ENCODE measurements around the gene EFCAB7.

GRCh38 chr1:63548877-63549276 is 25.6 kb downstream of the EFCAB7 start:
- no peak for TF ChIP-seq CTCF (conservative IDR thresholded peaks at IDR 0.05; ENCODE audit: low read depth, low read length)
- TF ChIP-seq EZH2phosphoT487 (IDR thresholded peaks at IDR 0.05; ENCODE audit: borderline replicate concordance, low read length), result no peak

Data from PC-3 (cell line).